GM20000 (cell line): ENCODE data around the gene ALG14.
"Not testable (repeated sequence)": the region's sequence is repeated elsewhere in the genome, so short reads cannot be mapped to it uniquely, and the experiment has no call there.

ENCODE experiments used
- DNase-seq: peaks from one replicate; pipeline ENCODE4 v3.0.0; 2012; ENCODE audit warnings: low spot score
- TF ChIP-seq, protein P1 (sequence below): IDR thresholded peaks from 2 replicates; pipeline ENCODE4 v1.5.1; 2012; ENCODE audit warnings: mild to moderate bottlenecking, control low read depth; ENCODE audit errors: extremely low read depth, missing control alignments

The ALG14 gene

DNA sequence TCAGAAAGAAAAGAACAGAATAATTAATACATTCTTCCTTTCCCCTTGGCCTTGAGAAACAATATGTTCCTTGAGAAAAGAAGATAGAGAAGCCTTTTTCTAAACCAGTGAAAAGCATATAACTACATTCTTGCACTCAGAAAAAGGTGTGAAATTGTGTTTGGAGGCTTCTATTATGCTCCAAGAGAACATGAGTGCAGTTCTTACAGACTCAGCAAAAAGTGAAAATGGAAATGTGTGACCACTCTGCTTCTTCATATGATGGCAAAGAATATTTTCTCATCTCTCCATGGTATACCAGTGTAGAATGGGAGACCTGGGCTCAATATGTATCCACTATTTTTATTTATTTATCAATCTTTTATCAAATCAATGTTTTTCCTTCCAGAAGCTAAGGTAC is 43.2 kb downstream of the ALG14 start:
- no peak for DNase-seq
- TF ChIP-seq, protein P1, sequence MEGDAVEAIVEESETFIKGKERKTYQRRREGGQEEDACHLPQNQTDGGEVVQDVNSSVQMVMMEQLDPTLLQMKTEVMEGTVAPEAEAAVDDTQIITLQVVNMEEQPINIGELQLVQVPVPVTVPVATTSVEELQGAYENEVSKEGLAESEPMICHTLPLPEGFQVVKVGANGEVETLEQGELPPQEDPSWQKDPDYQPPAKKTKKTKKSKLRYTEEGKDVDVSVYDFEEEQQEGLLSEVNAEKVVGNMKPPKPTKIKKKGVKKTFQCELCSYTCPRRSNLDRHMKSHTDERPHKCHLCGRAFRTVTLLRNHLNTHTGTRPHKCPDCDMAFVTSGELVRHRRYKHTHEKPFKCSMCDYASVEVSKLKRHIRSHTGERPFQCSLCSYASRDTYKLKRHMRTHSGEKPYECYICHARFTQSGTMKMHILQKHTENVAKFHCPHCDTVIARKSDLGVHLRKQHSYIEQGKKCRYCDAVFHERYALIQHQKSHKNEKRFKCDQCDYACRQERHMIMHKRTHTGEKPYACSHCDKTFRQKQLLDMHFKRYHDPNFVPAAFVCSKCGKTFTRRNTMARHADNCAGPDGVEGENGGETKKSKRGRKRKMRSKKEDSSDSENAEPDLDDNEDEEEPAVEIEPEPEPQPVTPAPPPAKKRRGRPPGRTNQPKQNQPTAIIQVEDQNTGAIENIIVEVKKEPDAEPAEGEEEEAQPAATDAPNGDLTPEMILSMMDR = no peak

DNA sequence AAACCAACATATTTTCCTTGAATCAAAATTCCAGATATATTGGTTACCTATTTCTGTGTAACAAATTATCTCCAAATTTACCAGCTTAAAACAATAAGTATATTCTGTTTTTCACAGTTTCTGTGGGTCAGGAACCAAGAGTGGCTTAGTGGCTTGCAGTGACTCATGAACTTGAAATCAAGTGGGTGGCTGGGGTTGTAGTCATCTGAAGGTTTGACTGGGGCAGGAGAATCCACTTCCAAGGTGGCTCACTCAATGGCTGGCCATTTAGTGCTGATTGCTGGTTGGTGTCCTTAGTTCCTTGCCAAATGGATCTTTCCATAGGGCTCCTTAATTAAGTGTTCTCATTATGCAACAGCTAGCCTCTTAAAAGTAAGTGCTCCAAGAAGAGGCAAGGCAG is 43.8 kb downstream of the ALG14 start:
- TF ChIP-seq, protein P1 = no peak
- DNase-seq = no peak

DNA sequence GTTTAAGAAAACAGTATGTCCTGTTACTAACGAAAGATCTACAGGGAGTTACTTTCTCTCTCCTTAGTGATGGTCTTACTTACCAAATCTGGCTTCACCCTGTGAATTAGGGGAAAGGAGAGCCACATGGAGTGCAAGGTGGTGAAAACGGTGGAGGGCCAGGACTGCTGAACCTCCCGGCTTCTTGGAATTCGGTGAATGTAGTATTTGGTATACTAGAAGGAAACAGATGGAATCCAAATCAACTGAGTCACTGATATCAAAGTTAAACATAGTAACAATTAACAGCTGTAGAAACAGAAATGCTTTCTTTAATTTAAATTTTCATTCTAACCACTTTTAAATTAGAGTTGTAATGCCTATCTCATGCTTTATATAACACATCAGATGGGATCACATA is 45.7 kb downstream of the ALG14 start:
- DNase-seq = no peak
- TF ChIP-seq, protein P1 = no peak

DNA sequence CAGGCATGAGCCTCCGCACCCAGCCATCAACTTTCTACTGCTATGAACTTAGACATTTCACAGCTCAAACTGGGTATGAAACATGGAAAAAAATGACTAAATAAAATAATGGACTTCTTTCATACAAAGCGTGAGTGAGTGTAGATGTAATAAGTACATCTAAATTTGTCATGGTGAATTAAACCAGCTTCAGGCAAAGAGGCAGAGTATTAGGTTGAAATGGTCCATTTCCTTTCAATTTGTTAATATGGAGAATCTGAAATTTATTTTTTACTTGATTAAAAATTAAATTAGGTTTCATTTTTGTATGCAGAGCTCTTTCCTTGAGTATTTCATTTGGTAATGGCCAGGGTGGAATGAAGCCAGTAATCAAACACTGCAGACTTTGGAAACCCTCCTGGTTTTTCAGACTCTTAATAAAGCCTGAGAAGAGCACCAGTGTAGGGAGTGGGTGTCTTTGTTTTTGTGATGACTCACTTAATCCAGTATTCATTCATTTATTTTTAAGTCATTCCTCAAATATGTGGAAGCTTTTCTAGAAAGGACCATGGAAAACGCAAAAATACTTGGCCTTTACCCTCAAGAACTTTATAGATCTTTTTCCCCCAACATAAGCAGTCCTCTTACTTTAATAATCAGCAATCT is 49.2 kb downstream of the ALG14 start:
- DNase-seq = no peak
- TF ChIP-seq, protein P1 = no peak

DNA sequence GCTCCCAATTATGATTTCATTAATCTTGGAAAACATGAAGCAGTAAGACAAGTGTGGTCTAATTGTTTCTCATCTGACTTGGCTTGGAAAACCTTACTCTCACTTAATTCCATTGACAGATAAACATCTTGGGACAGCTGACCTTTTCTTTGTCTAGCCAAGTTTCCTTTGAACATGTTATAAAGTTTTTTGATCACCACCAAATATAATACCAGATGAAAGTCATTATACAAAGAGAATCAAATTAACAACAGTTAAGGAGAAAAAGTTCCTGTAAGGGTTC is 50.2 kb downstream of the ALG14 start:
- no peak for DNase-seq

DNA sequence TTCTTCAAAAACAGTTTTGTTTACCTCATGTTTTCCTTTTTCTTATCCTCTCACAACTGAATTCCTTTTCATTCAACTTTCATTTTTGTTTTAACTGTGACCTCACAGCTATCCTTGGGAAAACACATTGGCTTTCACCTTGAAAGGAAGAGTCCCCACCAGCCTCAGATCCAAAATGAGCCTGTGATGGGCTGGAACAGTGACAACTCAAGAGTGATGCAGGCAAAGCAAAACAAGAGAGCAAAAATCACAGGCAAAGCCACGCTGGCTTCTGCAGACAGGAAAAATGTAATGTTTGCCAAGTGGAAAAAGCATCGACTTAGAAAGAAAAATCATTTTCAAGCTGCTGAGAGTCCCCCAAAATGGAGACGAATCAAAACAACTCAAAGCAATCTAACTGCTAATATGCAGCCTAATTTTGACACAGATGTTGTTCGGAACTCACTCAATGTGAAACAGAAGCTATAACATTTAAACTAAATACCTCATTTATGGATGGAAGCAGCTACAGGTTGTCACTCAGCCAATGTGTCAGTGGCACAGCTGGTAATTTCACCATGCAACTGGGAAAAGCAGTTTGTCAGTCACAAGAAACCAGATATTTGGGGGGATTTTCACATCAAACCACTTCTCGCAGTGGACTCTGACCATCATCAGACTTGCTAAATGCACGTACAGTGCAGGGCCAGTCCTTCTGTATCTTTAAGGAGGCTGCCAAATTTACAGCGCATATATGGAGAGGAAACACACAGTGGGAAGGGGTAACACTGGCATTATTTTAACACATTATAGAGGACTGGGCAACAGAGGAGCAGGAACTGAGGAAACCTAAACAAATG is 50.7 kb downstream of the ALG14 start:
- no peak for DNase-seq
- TF ChIP-seq, protein P1 = no peak

More for the DNA sequence above, 50.2 kb downstream of the ALG14 start:
- TF ChIP-seq, protein P1 = no peak

DNA sequence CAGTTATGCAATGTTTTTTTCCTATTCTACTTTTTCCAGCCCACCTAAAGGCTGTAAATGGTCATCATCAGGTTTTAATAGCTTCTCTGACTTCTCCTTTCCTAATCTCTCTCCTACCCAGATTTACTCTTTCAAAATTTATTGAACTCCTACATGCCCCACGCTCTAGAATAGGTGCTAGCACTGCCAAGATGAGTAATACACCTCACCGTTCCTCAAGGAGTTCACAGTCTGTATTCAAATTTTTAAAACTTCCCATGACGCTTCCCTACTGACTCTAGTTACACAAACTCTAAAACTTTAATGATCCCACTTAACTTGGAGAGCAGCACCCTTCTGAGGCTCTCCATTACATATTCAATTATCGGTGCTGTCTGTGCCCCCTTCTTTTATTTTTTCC is 51.6 kb downstream of the ALG14 start:
- TF ChIP-seq, protein P1 = no peak
- no peak for DNase-seq

DNA sequence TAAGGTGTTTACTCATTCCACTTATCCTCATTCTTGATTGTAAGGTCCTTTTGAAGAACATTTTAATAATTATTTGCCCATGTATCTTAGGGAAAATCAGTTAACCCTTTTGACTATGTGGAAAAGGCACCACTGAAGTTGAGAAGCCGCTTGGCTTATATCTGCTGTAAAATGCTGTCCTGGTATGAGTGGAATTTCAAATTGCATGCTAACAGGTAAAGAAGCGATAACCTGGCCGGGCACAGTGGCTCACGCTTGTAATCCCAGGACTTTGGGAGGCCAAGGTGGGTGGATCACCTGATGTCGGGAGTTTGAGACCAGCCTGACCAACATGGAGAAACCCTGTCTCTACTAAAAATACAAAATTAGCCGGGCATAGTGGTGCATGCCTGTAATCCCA is 53.3 kb downstream of the ALG14 start:
- not testable (repeated sequence) for DNase-seq
